ENCODE measurements around the gene COL11A1.

DNA sequence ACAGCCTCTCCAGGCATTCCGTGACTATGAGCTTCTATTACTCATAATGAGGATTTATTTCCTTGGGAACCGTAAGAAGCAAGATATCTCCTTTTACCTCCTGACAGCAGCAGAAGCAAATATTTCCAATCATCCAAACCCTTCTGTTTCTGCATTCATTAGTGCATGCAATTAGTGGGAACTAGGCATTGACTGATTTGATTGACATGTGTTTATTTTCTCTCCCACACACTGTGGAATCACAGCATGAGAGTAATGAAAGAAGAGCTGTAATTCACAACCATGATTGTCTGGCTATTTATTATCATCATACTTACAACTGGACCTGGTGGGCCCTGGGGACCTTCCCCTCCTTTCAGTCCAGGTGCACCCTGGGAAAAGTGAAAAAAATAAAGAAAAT lies 146.8 kb downstream of the COL11A1 start:
- TF ChIP-seq CTCF (IDR thresholded peaks at IDR 0.05; ENCODE audit: borderline replicate concordance, extremely low read depth, low read length, poor library complexity, severe bottlenecking) (no peak), EZH2 (IDR thresholded peaks at IDR 0.05; ENCODE audit: borderline replicate concordance, low read depth, low read length, severe bottlenecking) (no peak)

Data from DND-41 (cell line).